HepG2 (cell line): Measurements from ENCODE around the gene CTNND2. TPM values are rescaled to one million over a fixed set of nuclear protein-coding genes. Genes with fewer than 3 reads are reported as not detected.

ENCODE experiments used
- PAWR ChIP-seq: sonication (generic); formaldehyde crosslinking; IDR thresholded peaks from 2 replicates; pipeline ENCODE4 v1.4.0; 2020; ENCODE audit warnings: missing genetic modification reagents, mild to moderate bottlenecking, borderline replicate concordance
- POLR2A ChIP-seq, 2 experiments: IDR thresholded peaks; 2 replicates each; pipeline ENCODE4 v1.6.1; 2011; ENCODE audit warnings: low read depth in 2 of 2, low read length in 2 of 2, mild to moderate bottlenecking in 1 of 2, moderate library complexity in 1 of 2; ENCODE audit not compliant: insufficient read depth in 1 of 2
- SAFB2 ChIP-seq: sonication (generic); formaldehyde crosslinking; IDR thresholded peaks from 2 replicates; pipeline ENCODE4 v1.5.1; 2020; ENCODE audit warnings: missing genetic modification reagents, low read depth, mild to moderate bottlenecking, borderline replicate concordance
- SALL2 ChIP-seq: sonication (generic); formaldehyde crosslinking; IDR thresholded peaks from 2 replicates; pipeline ENCODE4 v1.8.1; 2023; ENCODE audit warnings: mild to moderate bottlenecking, missing genetic modification reagents, inconsistent platforms
- ZNF501 ChIP-seq: sonication (generic); formaldehyde crosslinking; IDR thresholded peaks from 2 replicates; pipeline ENCODE4 v1.5.1; 2020; ENCODE audit warnings: mild to moderate bottlenecking, moderate library complexity, missing genetic modification reagents
- ZNF891 ChIP-seq: sonication (generic); formaldehyde crosslinking; IDR thresholded peaks from 2 replicates; pipeline ENCODE4 v1.5.0; 2020; ENCODE audit warnings: mild to moderate bottlenecking, missing genetic modification reagents
- polyA plus RNA-seq, 8 experiments: library from polyadenylated mRNA; depleted of rRNA in 3 of 8; stranded (reverse) in 7 of 8; unstranded in 1 of 8; fragments of >200 nt; fragmentation: Illumina TruSeq in 4 of 8; extraction: Trizol in 4 of 8; gene quantifications; 2 replicates each; pipeline versions ENCODE4 v1.2.1 to v1.2.3, GENCODE V29; 2011 to 2016; ENCODE audit warnings: low read depth in 4 of 8, missing spikeins in 1 of 8, mixed read lengths in 1 of 8; ENCODE audit not compliant: insufficient read depth in 1 of 8
- total RNA-seq, 5 experiments: library from RNA; depleted of rRNA; stranded (reverse); fragments of >200 nt; fragmentation: Illumina TruSeq; extraction: Trizol; gene quantifications; 2 replicates each; pipeline ENCODE4 v1.2.3, GENCODE V29; 2016; ENCODE audit warnings: low read depth in 1 of 5
- TF ChIP-seq, protein P1 (sequence below): sonication (generic); formaldehyde crosslinking; IDR thresholded peaks from 2 replicates; pipeline ENCODE4 v1.4.0; 2020; ENCODE audit warnings: missing genetic modification reagents
- TF ChIP-seq, protein P2 (sequence below): sonication (generic); formaldehyde crosslinking; IDR thresholded peaks from 2 replicates; pipeline ENCODE4 v1.5.1; 2020; ENCODE audit warnings: mild to moderate bottlenecking, moderate library complexity, missing genetic modification reagents

CTNND2 gene
- total and polyA plus RNA-seq, 2 of the 13 experiments (the other 11 are each of a cell fraction or from before 2014, with no cell fraction given) = not detected

DNA sequence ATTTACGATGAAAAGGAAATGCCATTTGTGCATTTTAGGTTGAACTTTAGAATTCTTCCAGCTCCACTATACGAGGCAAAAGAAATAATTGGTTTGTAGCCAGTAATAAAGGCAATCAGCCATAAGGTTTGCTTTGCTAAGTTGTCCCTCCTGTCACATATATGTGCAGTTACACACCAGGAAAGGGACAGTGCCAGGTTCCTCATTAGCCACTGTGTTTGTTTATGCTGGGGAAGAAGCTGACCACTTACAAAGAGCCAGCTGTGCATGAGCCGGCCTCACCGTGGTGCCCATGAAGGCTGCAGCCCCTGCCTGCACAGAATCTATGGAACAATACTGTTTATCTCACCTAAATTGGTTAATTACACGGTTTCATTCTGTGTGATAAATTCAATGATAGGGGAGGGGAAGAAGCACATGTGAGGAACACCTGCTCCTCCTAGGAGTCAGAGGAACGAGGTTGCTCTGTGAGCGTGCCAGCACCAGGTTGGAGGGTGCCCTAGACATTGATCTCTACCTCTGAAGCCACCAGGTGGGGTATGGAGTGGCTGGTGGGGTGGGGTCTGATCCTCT is 969.4 kb downstream of the CTNND2 start (continued):
- no peak for TF ChIP-seq PAWR (CRISPR knock-in tag)
- TF ChIP-seq ZNF501 (CRISPR knock-in tag) = no peak
- no peak for TF ChIP-seq ZNF891 (CRISPR knock-in tag)
- TF ChIP-seq SAFB2 (CRISPR knock-in tag) = no peak
- TF ChIP-seq, protein P1, sequence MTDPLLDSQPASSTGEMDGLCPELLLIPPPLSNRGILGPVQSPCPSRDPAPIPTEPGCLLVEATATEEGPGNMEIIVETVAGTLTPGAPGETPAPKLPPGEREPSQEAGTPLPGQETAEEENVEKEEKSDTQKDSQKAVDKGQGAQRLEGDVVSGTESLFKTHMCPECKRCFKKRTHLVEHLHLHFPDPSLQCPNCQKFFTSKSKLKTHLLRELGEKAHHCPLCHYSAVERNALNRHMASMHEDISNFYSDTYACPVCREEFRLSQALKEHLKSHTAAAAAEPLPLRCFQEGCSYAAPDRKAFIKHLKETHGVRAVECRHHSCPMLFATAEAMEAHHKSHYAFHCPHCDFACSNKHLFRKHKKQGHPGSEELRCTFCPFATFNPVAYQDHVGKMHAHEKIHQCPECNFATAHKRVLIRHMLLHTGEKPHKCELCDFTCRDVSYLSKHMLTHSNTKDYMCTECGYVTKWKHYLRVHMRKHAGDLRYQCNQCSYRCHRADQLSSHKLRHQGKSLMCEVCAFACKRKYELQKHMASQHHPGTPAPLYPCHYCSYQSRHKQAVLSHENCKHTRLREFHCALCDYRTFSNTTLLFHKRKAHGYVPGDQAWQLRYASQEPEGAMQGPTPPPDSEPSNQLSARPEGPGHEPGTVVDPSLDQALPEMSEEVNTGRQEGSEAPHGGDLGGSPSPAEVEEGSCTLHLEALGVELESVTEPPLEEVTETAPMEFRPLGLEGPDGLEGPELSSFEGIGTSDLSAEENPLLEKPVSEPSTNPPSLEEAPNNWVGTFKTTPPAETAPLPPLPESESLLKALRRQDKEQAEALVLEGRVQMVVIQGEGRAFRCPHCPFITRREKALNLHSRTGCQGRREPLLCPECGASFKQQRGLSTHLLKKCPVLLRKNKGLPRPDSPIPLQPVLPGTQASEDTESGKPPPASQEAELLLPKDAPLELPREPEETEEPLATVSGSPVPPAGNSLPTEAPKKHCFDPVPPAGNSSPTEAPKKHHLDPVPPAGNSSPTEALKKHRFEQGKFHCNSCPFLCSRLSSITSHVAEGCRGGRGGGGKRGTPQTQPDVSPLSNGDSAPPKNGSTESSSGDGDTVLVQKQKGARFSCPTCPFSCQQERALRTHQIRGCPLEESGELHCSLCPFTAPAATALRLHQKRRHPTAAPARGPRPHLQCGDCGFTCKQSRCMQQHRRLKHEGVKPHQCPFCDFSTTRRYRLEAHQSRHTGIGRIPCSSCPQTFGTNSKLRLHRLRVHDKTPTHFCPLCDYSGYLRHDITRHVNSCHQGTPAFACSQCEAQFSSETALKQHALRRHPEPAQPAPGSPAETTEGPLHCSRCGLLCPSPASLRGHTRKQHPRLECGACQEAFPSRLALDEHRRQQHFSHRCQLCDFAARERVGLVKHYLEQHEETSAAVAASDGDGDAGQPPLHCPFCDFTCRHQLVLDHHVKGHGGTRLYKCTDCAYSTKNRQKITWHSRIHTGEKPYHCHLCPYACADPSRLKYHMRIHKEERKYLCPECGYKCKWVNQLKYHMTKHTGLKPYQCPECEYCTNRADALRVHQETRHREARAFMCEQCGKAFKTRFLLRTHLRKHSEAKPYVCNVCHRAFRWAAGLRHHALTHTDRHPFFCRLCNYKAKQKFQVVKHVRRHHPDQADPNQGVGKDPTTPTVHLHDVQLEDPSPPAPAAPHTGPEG (CRISPR knock-in tag) = no peak
- TF ChIP-seq SALL2 (CRISPR knock-in tag) = no peak
- TF ChIP-seq POLR2A (IDR thresholded peaks at IDR 0.05; ENCODE audit: insufficient read depth in 1 of 2, low read depth in 2 of 2, low read length in 2 of 2) = no peak
- TF ChIP-seq, protein P2, sequence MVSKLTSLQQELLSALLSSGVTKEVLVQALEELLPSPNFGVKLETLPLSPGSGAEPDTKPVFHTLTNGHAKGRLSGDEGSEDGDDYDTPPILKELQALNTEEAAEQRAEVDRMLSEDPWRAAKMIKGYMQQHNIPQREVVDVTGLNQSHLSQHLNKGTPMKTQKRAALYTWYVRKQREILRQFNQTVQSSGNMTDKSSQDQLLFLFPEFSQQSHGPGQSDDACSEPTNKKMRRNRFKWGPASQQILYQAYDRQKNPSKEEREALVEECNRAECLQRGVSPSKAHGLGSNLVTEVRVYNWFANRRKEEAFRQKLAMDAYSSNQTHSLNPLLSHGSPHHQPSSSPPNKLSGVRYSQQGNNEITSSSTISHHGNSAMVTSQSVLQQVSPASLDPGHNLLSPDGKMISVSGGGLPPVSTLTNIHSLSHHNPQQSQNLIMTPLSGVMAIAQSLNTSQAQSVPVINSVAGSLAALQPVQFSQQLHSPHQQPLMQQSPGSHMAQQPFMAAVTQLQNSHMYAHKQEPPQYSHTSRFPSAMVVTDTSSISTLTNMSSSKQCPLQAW = no peak
